ENCODE measurements around the gene LAMA2. TPM values are rescaled to one million over a fixed set of nuclear protein-coding genes. Genes with fewer than 3 reads are reported as not detected.

The LAMA2 gene
- total RNA-seq, 4 donors from 2014 or later, result 23.4 to 80.8 (median 28.2) TPM

DNA sequence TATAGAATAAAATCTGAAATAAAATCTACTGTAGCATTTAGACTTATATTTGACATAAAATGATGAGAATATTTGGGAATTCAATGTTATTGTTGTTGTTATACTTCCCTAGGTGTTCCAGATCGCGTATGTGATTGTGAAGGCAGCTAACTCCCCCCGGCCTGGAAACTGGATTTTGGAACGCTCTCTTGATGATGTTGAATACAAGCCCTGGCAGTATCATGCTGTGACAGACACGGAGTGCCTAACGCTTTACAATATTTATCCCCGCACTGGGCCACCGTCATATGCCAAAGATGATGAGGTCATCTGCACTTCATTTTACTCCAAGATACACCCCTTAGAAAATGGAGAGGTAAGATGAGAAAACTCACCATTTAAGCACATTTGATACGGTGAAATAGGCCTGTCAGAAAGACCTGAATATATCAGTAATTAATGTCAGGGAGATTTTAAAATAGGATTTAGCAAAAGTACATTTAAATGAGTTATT is 215.2 kb downstream of the LAMA2 start:
- intact Hi-C loops (cut with DNase I; ENCODE audit: low total_unique reads), result no loop called here
- 90 to 91% methylated on average over 9 of the region's 9 CpGs for WGBS, 2 donors
- DNase-seq (ENCODE audit: low spot score in 2 of 2), result no peak
- no peak for TF ChIP-seq POLR2A (IDR thresholded peaks at IDR 0.05)
- TF ChIP-seq, protein P1, sequence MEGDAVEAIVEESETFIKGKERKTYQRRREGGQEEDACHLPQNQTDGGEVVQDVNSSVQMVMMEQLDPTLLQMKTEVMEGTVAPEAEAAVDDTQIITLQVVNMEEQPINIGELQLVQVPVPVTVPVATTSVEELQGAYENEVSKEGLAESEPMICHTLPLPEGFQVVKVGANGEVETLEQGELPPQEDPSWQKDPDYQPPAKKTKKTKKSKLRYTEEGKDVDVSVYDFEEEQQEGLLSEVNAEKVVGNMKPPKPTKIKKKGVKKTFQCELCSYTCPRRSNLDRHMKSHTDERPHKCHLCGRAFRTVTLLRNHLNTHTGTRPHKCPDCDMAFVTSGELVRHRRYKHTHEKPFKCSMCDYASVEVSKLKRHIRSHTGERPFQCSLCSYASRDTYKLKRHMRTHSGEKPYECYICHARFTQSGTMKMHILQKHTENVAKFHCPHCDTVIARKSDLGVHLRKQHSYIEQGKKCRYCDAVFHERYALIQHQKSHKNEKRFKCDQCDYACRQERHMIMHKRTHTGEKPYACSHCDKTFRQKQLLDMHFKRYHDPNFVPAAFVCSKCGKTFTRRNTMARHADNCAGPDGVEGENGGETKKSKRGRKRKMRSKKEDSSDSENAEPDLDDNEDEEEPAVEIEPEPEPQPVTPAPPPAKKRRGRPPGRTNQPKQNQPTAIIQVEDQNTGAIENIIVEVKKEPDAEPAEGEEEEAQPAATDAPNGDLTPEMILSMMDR (IDR thresholded peaks at IDR 0.05), result no peak
- H3K4me3 ChIP-seq (ENCODE audit: low read depth, poor library complexity, severe bottlenecking), result no peak overlapping the region

- no peak for DNase-seq (ENCODE audit: low spot score in 2 of 2)
- TF ChIP-seq POLR2A (IDR thresholded peaks at IDR 0.05), result no peak
- TF ChIP-seq, protein P1 (IDR thresholded peaks at IDR 0.05), result no peak
- intact Hi-C loops (cut with DNase I; ENCODE audit: low total_unique reads), result no loop called here
- no peak overlapping the region for H3K4me3 ChIP-seq (ENCODE audit: low read depth, poor library complexity, severe bottlenecking)
These were observed 216.8 kb downstream of the LAMA2 start for GRCh38 chr6:129099696-129100095.

DNA sequence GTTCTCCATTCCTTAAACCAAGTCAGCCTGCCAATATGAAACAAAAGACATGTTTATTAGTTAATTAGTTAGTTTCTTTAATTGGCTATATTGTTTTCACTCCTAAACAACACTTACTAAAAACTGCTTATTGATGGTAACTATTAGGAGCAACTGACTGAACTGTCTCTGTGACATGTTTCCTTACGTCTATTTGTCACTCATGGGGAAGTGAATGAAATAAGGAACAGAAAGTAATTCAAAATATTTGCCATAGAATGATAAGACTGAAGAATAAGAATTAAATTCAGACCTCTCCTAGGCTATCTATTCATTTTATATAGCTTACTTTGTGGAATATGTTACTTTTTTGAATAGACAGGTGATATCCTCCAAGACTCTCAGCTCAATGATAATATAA is 217.2 kb downstream of the LAMA2 start:
- no peak overlapping the region for H3K4me3 ChIP-seq (ENCODE audit: low read depth, poor library complexity, severe bottlenecking)
- intact Hi-C loops (cut with DNase I; ENCODE audit: low total_unique reads), result no loop called here
- TF ChIP-seq POLR2A (IDR thresholded peaks at IDR 0.05), result no peak
- TF ChIP-seq, protein P1 (IDR thresholded peaks at IDR 0.05), result no peak
- DNase-seq (ENCODE audit: low spot score in 2 of 2), result no peak
- 80 to 87% methylated on average over 1 of the region's 1 CpG for WGBS, 2 donors

DNA sequence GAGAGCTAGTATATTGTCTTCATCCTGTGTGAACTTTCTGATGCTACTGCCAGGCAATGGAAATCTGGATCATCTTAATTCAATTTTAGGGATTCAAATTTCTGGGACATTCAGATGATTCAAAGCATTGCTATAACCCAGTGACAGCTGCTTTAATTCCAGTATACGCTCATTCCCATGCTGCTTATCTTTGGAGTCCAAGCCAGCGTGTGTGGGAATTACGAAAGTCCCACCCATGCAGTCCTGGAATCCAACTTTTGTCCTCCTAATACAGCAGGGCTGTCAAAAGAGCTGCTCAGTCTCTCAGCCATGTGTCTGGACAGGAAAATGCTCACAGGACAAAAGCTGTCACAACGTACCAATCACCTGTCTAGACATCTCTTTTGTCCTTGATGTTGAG is 219.8 kb downstream of the LAMA2 start:
- TF ChIP-seq, protein P1 (IDR thresholded peaks at IDR 0.05), result no peak
- intact Hi-C loops (cut with DNase I; ENCODE audit: low total_unique reads), result no loop called here
- 67 to 69% methylated on average over 4 of the region's 4 CpGs for WGBS, 2 donors
- H3K4me3 ChIP-seq (ENCODE audit: low read depth, poor library complexity, severe bottlenecking), result no peak overlapping the region
- peak in 1 of 2 donors; percentile 50 for DNase-seq (ENCODE audit: low spot score in 2 of 2)

DNA sequence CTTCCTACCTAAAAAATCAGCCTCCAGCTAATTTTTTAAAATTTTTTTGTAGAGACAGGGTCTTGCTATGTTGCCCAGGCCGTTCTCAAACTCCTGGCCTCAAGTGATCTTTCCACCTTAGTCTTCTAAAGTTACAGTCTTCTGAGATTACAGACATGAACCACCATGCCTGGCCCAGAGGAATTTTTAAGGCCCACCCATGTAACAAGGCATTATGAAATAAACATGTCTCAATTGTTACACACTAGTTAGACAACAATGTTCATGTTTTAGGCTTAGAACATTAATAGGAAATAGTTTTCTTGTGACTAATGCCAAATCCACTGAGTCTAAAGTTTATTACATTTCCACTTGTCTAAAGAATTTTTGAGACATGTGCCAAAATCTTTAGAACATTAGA is 221.2 kb downstream of the LAMA2 start:
- intact Hi-C loops (cut with DNase I; ENCODE audit: low total_unique reads), result no loop called here
- DNase-seq (ENCODE audit: low spot score in 2 of 2), result no peak
- WGBS, 2 donors, result 55 to 69% methylated on average over 1 of the region's 1 CpG
- H3K4me3 ChIP-seq (ENCODE audit: low read depth, poor library complexity, severe bottlenecking), result no peak overlapping the region
- TF ChIP-seq POLR2A (IDR thresholded peaks at IDR 0.05), result no peak
- TF ChIP-seq, protein P1 (IDR thresholded peaks at IDR 0.05), result no peak

DNA sequence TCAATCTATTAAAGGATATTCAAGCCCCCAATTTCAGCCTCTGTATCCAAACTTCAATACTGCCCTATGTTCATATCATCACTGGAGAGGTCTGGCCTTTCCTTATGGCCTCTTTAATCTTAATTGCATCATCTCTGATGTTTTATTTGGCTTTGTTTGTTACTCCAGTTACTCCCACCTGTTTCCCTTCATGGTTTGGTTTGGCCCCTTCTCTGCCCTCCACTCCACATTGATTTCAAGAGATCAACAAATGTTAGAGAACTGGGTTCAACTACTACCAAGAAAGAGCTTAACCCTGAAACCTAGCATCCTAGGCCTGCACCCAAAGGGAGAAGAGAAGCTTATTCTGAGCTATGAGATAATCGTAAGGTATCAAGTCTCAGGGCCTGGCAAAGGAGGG is 221.6 kb downstream of the LAMA2 start:
- H3K4me3 ChIP-seq (ENCODE audit: low read depth, poor library complexity, severe bottlenecking), result no peak overlapping the region
- 88 to 90% methylated on average over 1 of the region's 1 CpG for WGBS, 2 donors
- no peak for TF ChIP-seq POLR2A (IDR thresholded peaks at IDR 0.05)
- TF ChIP-seq, protein P1 (IDR thresholded peaks at IDR 0.05), result no peak
- intact Hi-C loops (cut with DNase I; ENCODE audit: low total_unique reads), result no loop called here
- no peak for DNase-seq (ENCODE audit: low spot score in 2 of 2)
